ENCODE results near the gene MATK.

Gene MATK

DNA sequence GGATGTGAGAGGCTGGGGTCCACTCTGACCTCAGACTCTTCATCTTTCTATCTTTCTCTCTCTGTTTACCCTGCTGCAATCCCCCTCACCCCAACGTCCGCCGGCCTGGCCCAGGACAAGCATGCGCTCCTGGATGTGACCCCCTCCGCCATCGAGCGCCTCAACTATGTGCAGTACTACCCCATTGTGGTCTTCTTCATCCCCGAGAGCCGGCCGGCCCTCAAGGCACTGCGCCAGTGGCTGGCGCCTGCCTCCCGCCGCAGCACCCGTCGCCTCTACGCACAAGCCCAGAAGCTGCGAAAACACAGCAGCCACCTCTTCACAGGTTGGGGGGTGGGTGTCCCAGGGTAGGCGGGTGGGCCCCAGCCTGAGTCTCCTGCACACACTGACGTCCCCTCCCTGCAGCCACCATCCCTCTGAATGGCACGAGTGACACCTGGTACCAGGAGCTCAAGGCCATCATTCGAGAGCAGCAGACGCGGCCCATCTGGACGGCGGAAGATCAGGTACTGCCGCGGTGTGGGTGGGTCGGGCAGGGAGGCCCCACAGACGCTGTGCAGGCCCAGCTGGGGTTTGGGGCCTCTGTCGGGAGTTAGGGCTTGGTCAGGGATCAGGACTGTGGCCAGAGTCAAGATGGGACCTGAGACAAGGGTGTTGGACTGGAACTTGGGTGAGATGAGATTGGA lies 39.7 kb downstream of the MATK start:
- DNase-seq: no peak

DNA sequence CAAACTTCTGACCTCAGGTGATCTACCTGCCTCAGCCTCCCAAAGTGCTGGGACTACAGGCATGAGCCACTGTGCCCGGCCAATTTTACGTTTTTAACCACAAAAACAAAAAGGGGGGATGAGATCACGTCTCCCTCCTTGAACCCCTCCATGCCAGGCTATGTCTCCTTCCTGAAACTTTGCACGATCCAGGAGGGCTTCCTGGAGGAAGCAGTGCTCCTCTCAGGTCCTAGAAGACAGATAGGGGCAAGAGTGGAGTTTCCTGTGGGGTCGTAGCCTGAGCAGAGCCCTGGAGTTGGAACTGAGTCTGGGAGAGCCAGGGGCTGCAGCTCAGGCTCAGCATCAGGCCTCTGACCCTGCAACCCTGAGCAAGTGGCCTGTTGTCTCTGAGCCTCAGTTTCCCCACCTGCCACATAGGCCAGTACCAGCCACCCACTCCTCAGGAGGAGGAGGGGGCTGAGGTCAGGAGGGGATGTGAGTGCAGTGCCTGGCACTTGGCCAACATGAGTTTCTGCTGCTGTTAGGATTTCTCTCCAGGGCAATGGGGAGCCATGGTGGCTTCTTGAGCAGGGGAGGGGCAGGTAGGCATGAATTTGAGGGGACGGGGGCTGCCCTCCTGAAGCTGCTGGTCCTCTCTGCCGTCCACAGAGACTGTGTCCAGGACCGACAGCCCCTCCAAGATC lies 40.7 kb downstream of the MATK start:
- DNase-seq: no peak

DNA sequence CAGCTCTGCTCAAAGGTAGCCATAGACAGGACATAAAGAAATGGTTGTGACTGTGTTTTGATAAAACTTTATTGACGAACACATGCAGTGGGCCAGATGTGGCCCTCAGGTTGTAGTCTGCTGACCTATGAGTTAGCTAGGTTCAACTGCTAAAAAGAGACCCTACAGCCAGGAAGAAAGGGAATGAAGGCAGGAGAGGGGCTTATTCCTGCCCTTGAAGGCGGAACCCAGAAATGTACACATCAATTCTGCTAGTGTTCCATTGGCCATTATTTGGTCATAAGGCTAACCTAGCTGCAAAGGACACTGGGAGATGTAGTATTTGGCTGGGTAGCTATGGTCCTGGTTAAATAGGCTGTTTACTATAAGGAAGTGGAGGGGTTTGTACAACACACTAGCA lies 42.7 kb downstream of the MATK start:
- DNase-seq: no peak

- no peak for DNase-seq
Observed at GRCh38 chr19:3740431-3740830, 45.8 kb downstream of the MATK start.

DNA sequence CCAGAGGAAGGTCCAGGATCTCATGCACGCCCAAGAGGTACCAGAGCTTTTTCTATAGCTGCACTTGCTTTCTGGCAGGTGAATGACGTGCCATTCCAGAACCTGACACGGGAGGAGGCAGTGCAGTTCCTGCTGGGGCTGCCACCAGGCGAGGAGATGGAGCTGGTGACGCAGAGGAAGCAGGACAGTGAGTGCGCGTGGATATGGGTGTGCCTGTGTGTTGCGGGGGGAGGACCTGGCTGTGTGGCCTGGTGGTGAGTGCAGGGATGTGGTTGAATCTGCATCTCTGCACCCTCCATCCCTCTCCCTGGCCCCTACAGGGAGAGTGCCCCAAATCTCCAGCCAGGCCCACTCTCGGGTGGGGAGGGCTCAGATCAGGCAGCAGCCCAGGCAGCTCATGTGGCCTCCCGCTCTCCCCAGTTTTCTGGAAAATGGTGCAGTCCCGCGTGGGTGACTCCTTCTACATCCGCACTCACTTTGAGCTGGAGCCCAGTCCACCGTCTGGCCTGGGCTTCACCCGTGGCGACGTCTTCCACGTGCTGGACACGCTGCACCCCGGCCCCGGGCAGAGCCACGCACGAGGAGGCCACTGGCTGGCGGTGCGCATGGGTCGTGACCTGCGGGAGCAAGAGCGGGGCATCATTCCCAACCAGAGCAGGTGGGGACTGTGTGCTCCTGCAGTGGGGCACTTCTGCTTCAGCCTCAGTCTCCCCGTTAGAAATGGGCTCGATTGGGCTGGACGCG lies 47.5 kb downstream of the MATK start:
- DNase-seq: no peak

DNA sequence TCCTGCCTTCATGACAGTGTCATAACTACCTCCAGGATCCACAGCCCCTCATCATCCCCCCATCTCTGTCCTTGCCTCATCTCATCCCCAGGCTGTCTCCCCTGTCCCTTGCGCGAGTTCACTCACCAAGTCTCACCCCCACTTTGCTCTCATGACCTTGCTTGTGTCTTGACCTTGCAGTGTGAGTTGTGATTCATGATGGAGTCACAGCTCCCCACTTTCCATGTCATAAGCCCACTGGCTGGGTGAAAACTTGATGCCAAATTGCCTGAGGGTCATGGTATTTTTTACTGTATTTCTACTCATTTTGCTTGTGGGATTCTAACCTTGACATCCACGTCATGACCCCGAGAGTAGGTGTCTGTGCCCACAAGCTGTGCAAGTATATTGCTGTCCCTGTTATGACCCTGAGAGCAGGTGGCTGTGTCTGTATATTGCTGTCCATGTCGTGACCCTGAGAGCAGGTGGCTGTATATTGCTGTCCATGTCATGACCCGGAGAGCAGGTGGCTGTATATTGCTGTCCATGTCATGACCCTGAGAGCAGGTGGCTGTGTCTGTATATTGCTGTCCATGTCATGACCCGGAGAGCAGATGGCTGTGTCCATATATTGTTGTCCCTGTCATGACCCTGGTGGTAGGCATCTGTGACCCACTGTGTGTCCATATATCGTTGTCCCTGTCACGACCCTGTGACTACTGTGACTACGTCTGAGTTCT lies 48.5 kb downstream of the MATK start:
- DNase-seq: no peak

- no peak for DNase-seq
Observed at GRCh38 chr19:3736106-3736724, 50.0 kb downstream of the MATK start.

- no peak for DNase-seq
Observed at GRCh38 chr19:3734310-3734600, 51.9 kb downstream of the MATK start.

DNA sequence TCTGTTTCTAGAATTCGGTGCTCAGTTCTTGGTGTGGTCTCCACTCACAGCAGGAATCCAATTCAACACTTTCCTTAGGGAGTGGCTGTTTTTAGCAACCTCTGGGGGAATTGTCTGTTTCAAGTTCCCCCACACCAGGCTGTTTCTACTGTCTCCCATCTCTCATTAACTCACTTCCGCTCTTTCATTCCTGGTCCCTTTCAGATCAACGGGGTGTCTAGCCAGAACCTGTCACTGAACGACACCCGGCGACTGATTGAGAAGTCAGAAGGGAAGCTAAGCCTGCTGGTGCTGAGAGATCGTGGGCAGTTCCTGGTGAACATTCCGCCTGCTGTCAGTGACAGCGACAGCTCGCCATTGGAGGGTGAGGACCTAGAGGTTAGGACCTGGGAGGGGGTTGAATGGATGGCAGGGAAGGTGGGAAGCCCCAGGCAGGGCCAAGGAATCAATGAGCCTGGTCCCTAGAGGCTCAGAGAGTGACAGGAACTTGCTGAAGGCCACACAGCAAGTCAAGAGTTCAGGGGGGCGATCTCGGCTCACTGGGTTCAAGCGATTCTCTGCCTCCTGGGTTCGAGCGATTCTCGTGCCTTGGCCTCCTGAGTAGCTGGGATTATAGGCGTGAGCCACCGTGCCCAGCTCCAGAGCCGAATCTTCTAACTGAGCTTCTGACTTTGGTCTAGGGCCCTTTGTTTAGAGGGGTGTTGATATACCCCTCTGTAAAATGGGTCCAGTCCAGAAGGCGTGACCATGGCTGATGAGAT lies 52.5 kb downstream of the MATK start:
- no peak for DNase-seq

- no peak for DNase-seq
Observed at GRCh38 chr19:3732108-3732507, 54.1 kb downstream of the MATK start.

- no peak for DNase-seq
Observed at GRCh38 chr19:3730457-3730958, 55.7 kb downstream of the MATK start.
